K562 (cell line): Measurements from ENCODE around the gene UBE2G2. TPM values are rescaled to one million over a fixed set of nuclear protein-coding genes. Genes with fewer than 3 reads are reported as not detected.

Source experiments
- ATAC-seq: fragments of 200-7000 bp; cut with Tn5 transposase; 3 replicates; pipeline ENCODE4 v1.9.1; 2020; ENCODE audit warnings: moderate library complexity
- BruUV-seq: library from RNA; stranded (reverse); fragments of 400-500 nt; replicated peaks from 2 replicates; lab custom pipeline; 2021; lab: Mats Ljungman, UMichigan
- CTCF ChIA-PET: fragments of 300-600 bp; formaldehyde crosslinking; extraction: SDS; loops from one replicate; lab custom pipeline; 2021; ENCODE audit warnings: low intra/inter-chr PET ratio; lab: Yijun Ruan, JAX
- POLR2A ChIA-PET: fragments of 300-600, 350-650 bp; sonication (Branson Sonifier 250); formaldehyde crosslinking; extraction: SDS; loops from one replicate; lab custom pipeline; 2021; ENCODE audit warnings: antibody characterized with exemption, inconsistent platforms; lab: Yijun Ruan, JAX
- DNase-seq, 4 experiments: peaks; one replicate each; pipeline versions ENCODE4 v3.0.0 to v3.0.0-alpha.2; 2011 to 2018; ENCODE audit warnings: low spot score in 3 of 4, mixed read lengths in 3 of 4; ENCODE audit errors: extremely low read depth in 1 of 4
- FAIRE-seq: peaks from 2 replicates; lab custom pipeline; 2011; peaks lifted over from hg19 to GRCh38; lab: Jason Lieb, UNC
- H2AFZ ChIP-seq: 2 replicates; pipeline ENCODE4 v1.6.0; 2011; ENCODE audit warnings: low read depth, low read length, control low read depth, inconsistent platforms
- H3K27ac ChIP-seq: fragments of 200-600 bp; 3 replicates; pipeline ENCODE4 v1.8.0; 2011; ENCODE audit warnings: low read depth, mild to moderate bottlenecking, control low read depth, inconsistent platforms, low read length, moderate library complexity, mixed read lengths; ENCODE audit errors: extremely low read depth
- H3K27me3 ChIP-seq, 2 experiments: fragments of 300-600 bp in 1 of 2; 2 replicates in 1 of 2; 3 replicates in 1 of 2; pipeline versions ENCODE4 v1.6.0 to v1.8.0; 2011; ENCODE audit warnings: inconsistent platforms in 2 of 2, low read length in 2 of 2, mild to moderate bottlenecking in 1 of 2, mixed read lengths in 1 of 2, moderate library complexity in 1 of 2; ENCODE audit not compliant: control insufficient read depth in 2 of 2, insufficient read depth in 2 of 2
- H3K36me3 ChIP-seq: fragments of 300-600 bp; 3 replicates; pipeline ENCODE4 v1.8.0; 2011; ENCODE audit warnings: mild to moderate bottlenecking, low read length, inconsistent platforms; ENCODE audit not compliant: control insufficient read depth, insufficient read depth
- H3K4me1 ChIP-seq, 2 experiments: fragments of 200-600 bp in 1 of 2; replicated peaks in 1 of 2; 2 replicates in 1 of 2; 3 replicates in 1 of 2; pipeline versions ENCODE4 v1.5.1 to v1.8.0; 2011; ENCODE audit warnings: inconsistent platforms in 2 of 2, low read length in 2 of 2, mild to moderate bottlenecking in 1 of 2, mixed read lengths in 1 of 2, moderate library complexity in 1 of 2; ENCODE audit not compliant: control insufficient read depth in 2 of 2, insufficient read depth in 2 of 2
- H3K4me2 ChIP-seq: 2 replicates; pipeline ENCODE4 v1.6.1; 2011; ENCODE audit warnings: low read length, control low read depth, inconsistent platforms, mixed read lengths; ENCODE audit not compliant: insufficient read depth
- H3K4me3 ChIP-seq: fragments of 200-600 bp; sonication (generic), shearing (Covaris generic); 2 replicates; pipeline ENCODE4 v1.5.1; 2016; ENCODE audit warnings: control low read depth, inconsistent platforms
- H3K79me2 ChIP-seq: fragments of 200-600 bp; 3 replicates; pipeline ENCODE4 v1.8.0; 2011; ENCODE audit warnings: low read length, inconsistent platforms; ENCODE audit not compliant: control insufficient read depth, insufficient read depth
- H3K9ac ChIP-seq, 2 experiments: 2 replicates each; pipeline versions ENCODE4 v1.6.0 to v1.6.1; 2011; ENCODE audit warnings: low read depth in 2 of 2, low read length in 2 of 2, control low read depth in 1 of 2, inconsistent platforms in 1 of 2, mild to moderate bottlenecking in 1 of 2, mixed read lengths in 1 of 2; ENCODE audit not compliant: insufficient read depth in 1 of 2
- H3K9me1 ChIP-seq: one replicate; pipeline ENCODE4 v1.6.0; 2011; ENCODE audit warnings: inconsistent platforms, mild to moderate bottlenecking, low read length, moderate library complexity; ENCODE audit not compliant: control insufficient read depth, insufficient read depth
- H3K9me3 ChIP-seq: replicated peaks from 2 replicates; pipeline ENCODE4 v1.5.1; 2011; ENCODE audit warnings: low read depth, low read length, inconsistent platforms; ENCODE audit not compliant: control insufficient read depth, insufficient read depth
- H4K20me1 ChIP-seq: replicated peaks from 2 replicates; pipeline ENCODE4 v1.6.1; 2011; ENCODE audit warnings: low read length, inconsistent platforms, mixed read lengths; ENCODE audit not compliant: control insufficient read depth, insufficient read depth
- MAFK ChIP-seq: IDR thresholded peaks from 2 replicates; pipeline ENCODE4 v1.6.1; 2011; ENCODE audit warnings: low read length, improper control_type of control experiment
- NR1H2 ChIP-seq: sonication (generic); formaldehyde crosslinking; IDR thresholded peaks from 2 replicates; pipeline ENCODE4 v1.4.0; 2020; ENCODE audit warnings: mild to moderate bottlenecking, missing genetic modification reagents
- PML ChIP-seq: IDR thresholded peaks from 2 replicates; pipeline ENCODE4 v1.6.1; 2012; ENCODE audit warnings: low read length, inconsistent platforms
- RBM15 ChIP-seq: fragments of 200-400 bp; formaldehyde crosslinking; IDR thresholded peaks from 2 replicates; pipeline ENCODE4 v1.6.1; 2018; ENCODE audit warnings: mild to moderate bottlenecking, low read length, moderate library complexity; ENCODE audit not compliant: insufficient read depth
- RNF2 ChIP-seq: sonication (generic); IDR thresholded peaks from 2 replicates; pipeline ENCODE4 v1.6.1; 2016
- SAFB2 ChIP-seq: fragments of 200-400 bp; formaldehyde crosslinking; IDR thresholded peaks from 2 replicates; pipeline ENCODE4 v1.6.1; 2018; ENCODE audit warnings: borderline replicate concordance, low read length, low read depth, moderate library complexity; ENCODE audit not compliant: severe bottlenecking
- TARDBP ChIP-seq: fragments of 450-650 bp; IDR thresholded peaks from 2 replicates; pipeline ENCODE4 v1.6.1; 2016
- ZBTB5 ChIP-seq: fragments of 450-650 bp; IDR thresholded peaks from 2 replicates; pipeline ENCODE4 v1.6.1; 2017; ENCODE audit warnings: antibody characterized with exemption
- ZNF785 ChIP-seq: fragments of 250-450 bp; sonication (Bioruptor Pico); IDR thresholded peaks from 2 replicates; pipeline ENCODE4 v1.4.0; 2020; ENCODE audit warnings: mild to moderate bottlenecking
- ZNF79 ChIP-seq: fragments of 250-450 bp; sonication (Bioruptor Pico); IDR thresholded peaks from 2 replicates; pipeline ENCODE4 v1.4.0; 2020; ENCODE audit warnings: low read depth, mild to moderate bottlenecking, moderate library complexity
- WGBS: fragments of 100-300 bp; shearing (Covaris generic); methylation state at CpG from one replicate; pipeline ENCODE4 v1.1.6; 2016; ENCODE audit warnings: low coverage, mixed read lengths; ENCODE audit not compliant: insufficient coverage; ENCODE audit errors: missing lambda C conversion rate; 5-methylcytosine and 5-hydroxymethylcytosine counted together
- in situ Hi-C: fragments of 300-500 bp; cut with MboI; formaldehyde crosslinking; loops from 4 replicates; pipeline ENCODE4 v1.15.0; 2018; ENCODE audit warnings: inconsistent platforms, mixed read lengths
- intact Hi-C: fragments of 100-400 bp; cut with micrococcal nuclease; formaldehyde crosslinking; loops from 2 replicates; pipeline ENCODE4 v1.14.2; 2022
- polyA plus RNA-seq, 8 experiments: library from polyadenylated mRNA; depleted of rRNA in 4 of 8; stranded (reverse) in 5 of 8; unstranded in 3 of 8; fragments of >200 nt; fragmentation: Nextera tagmentation in 2 of 8; fragmentation: Illumina TruSeq in 1 of 8; extraction: Ambion mirVana in 2 of 8; extraction: Trizol in 1 of 8; gene quantifications; 2 replicates each; pipeline versions ENCODE4 v1.2.1 to v1.2.3, GENCODE V29; 2011 to 2014; ENCODE audit warnings: inconsistent platforms in 1 of 8, missing spikeins in 1 of 8
- total RNA-seq, 7 experiments: library from RNA; depleted of rRNA in 6 of 7; stranded (reverse); fragments of >200 nt in 6 of 7; fragmentation: Illumina TruSeq in 2 of 7; extraction: Trizol in 2 of 7; gene quantifications; 2 replicates each; pipeline versions ENCODE4 v1.2.1 to v1.2.3, GENCODE V29; 2011 to 2021; ENCODE audit warnings: low replicate concordance in 1 of 7
- TF ChIP-seq, protein P1 (sequence below), 2 experiments: fragments of 450-650 bp; IDR thresholded peaks; 2 replicates each; pipeline ENCODE4 v1.6.1; 2018; ENCODE audit warnings: mild to moderate bottlenecking in 2 of 2, low read depth in 1 of 2; ENCODE audit not compliant: partially characterized antibody in 2 of 2

UBE2G2 gene
- total and polyA plus RNA-seq, 9 of the 15 experiments (the other 6 are each of a cell fraction or from before 2014, with no cell fraction given): 47.5 to 225 (median 140) TPM

GRCh38 chr21:44774972-44775371 lies 26.6 kb downstream of the UBE2G2 start (continued):
- TF ChIP-seq PML (no peak), ZBTB5 (no peak), ZNF79 (CRISPR knock-in tag) (no peak), ZNF785 (CRISPR knock-in tag) (no peak), RNF2 (no peak)

DNA sequence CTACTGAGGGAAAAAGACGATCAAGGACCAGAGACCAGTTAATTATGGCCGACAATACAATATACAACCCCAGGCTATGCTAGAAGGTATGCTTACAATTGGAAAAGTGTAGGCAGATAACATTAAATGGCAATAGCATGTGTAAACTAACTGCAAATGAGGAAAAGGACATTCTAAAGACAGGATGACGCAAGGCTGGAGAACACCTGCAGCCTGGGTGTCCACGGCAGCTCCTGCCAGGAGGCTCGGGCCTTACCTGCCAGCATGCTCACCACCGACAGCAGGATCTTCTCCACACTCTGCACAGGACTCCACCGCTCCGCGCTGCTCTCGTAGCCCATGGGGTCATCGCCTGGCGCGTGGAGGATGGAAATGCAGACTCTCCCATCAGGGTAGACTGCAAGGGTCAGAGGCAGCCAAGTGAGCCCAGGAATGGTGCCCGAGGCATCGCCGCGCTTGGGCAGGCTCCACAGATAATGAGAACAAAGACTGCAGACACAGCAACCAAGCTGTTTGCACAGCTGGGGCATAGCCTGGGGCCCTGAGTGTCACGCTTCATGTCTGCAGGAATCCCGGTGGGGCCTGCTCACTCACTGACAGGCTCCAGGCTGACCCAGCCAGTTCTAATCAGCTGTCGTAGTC lies 28.2 kb downstream of the UBE2G2 start:
- Histone ChIP-seq H3K4me3 (no peak overlapping the region), H3K4me1 (peaks cover 0 to 4% of the 10 kb centered on the region in 2 experiments; a peak in 1 of 5 replicates), H3K4me2 (no peak overlapping the region), H2AFZ (no peak overlapping the region), H3K9me1 (peaks cover 4% of the 10 kb centered on the region), H3K9ac (no peak overlapping the region), H3K36me3 (peaks cover 94% of the 10 kb centered on the region), H3K27ac (no peak overlapping the region), H3K9me3 (no peaks in the 10 kb centered on the region), H3K27me3 (no peaks in the 10 kb centered on the region), H4K20me1 (no peaks in the 10 kb centered on the region), H3K79me2 (peaks cover 13% of the 10 kb centered on the region)
- DNase-seq: no peak
- WGBS: 94% methylated on average over 20 of the region's 20 CpGs
- POLR2A ChIA-PET: interaction anchor here (1.1 kb wide), 1 partner anchor 8 kb away, joined by 4 read pairs; no protein-coding TSS in a partner anchor
- no peak for FAIRE-seq
- CTCF ChIA-PET: no interaction called here
- no TSS peak for BruUV-seq
- intact Hi-C loops (no loop called here), in situ Hi-C loops (no loop called here)
- no peak for ATAC-seq
- TF ChIP-seq NR1H2 (CRISPR knock-in tag): no peak
- no peak for TF ChIP-seq RBM15
- no peak for TF ChIP-seq MAFK
- TF ChIP-seq SAFB2: no peak
- TF ChIP-seq TARDBP: no peak
- TF ChIP-seq, protein P1, sequence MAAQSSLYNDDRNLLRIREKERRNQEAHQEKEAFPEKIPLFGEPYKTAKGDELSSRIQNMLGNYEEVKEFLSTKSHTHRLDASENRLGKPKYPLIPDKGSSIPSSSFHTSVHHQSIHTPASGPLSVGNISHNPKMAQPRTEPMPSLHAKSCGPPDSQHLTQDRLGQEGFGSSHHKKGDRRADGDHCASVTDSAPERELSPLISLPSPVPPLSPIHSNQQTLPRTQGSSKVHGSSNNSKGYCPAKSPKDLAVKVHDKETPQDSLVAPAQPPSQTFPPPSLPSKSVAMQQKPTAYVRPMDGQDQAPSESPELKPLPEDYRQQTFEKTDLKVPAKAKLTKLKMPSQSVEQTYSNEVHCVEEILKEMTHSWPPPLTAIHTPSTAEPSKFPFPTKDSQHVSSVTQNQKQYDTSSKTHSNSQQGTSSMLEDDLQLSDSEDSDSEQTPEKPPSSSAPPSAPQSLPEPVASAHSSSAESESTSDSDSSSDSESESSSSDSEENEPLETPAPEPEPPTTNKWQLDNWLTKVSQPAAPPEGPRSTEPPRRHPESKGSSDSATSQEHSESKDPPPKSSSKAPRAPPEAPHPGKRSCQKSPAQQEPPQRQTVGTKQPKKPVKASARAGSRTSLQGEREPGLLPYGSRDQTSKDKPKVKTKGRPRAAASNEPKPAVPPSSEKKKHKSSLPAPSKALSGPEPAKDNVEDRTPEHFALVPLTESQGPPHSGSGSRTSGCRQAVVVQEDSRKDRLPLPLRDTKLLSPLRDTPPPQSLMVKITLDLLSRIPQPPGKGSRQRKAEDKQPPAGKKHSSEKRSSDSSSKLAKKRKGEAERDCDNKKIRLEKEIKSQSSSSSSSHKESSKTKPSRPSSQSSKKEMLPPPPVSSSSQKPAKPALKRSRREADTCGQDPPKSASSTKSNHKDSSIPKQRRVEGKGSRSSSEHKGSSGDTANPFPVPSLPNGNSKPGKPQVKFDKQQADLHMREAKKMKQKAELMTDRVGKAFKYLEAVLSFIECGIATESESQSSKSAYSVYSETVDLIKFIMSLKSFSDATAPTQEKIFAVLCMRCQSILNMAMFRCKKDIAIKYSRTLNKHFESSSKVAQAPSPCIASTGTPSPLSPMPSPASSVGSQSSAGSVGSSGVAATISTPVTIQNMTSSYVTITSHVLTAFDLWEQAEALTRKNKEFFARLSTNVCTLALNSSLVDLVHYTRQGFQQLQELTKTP (IDR thresholded peaks at IDR 0.05; ENCODE audit: low read depth in 1 of 2, partially characterized antibody in 2 of 2): no peak
